GM21447 (cell line): Measurements from ENCODE around the gene SHC3.

ENCODE experiments used
- ATAC-seq: cut with Tn5 transposase; IDR thresholded peaks from one replicate; pipeline ENCODE4 v1.9.1; 2021; ENCODE audit not compliant: unreplicated experiment

SHC3 gene

DNA sequence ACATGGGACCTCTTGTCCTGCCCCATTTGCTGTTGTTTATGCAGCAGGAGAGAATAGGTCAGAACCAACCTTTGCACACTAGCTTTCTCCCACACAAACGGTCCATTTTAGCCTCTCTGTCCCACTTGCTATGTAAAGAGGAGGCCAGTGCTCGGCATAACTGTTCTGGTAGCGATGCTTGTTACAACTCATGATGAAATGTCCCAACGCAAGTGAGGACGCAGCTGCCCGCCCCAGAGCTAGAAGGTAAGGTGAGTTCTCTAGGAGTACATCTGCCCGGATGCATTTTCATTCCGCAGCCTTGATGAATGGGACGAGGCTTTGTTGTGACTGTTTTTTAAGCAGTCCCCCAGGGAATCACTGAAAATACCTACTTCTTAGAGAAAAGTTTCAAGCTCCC is 173.3 kb downstream of the SHC3 start:
- ATAC-seq: no peak

DNA sequence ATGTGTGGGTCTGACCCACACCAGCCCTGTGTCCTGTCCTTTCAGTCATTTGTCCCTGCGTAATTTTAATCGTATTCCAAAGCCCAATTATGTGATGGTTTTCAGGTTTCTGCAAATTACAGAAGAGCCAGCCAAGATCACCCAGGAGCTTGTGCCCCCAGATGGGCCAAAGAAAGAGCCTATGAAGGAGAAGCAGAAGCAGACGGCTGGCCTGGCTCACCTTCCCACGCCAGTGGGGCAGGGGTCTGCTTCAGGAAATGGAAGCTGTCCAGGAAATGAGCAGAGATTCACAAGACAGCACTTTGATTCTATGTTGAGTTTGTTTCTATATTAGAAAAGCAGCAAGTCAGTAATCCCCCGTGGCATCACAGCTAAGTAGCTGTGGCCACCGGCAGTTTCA is 175.6 kb downstream of the SHC3 start:
- ATAC-seq: no peak

DNA sequence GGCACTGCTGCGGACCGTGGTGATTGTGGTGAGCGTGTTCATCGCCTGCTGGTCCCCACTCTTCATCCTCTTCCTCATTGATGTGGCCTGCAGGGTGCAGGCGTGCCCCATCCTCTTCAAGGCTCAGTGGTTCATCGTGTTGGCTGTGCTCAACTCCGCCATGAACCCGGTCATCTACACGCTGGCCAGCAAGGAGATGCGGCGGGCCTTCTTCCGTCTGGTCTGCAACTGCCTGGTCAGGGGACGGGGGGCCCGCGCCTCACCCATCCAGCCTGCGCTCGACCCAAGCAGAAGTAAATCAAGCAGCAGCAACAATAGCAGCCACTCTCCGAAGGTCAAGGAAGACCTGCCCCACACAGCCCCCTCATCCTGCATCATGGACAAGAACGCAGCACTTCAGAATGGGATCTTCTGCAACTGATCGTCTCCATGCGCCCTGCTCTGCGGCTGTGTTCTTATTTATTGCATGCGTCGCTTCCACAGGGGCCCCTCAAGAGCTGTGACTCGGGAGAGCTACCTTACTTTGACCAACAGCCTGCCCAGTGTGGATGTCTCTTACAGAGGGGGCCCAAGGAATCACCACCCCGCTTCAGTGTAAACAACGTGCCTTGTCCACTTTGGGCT is 176.6 kb downstream of the SHC3 start:
- no peak for ATAC-seq

DNA sequence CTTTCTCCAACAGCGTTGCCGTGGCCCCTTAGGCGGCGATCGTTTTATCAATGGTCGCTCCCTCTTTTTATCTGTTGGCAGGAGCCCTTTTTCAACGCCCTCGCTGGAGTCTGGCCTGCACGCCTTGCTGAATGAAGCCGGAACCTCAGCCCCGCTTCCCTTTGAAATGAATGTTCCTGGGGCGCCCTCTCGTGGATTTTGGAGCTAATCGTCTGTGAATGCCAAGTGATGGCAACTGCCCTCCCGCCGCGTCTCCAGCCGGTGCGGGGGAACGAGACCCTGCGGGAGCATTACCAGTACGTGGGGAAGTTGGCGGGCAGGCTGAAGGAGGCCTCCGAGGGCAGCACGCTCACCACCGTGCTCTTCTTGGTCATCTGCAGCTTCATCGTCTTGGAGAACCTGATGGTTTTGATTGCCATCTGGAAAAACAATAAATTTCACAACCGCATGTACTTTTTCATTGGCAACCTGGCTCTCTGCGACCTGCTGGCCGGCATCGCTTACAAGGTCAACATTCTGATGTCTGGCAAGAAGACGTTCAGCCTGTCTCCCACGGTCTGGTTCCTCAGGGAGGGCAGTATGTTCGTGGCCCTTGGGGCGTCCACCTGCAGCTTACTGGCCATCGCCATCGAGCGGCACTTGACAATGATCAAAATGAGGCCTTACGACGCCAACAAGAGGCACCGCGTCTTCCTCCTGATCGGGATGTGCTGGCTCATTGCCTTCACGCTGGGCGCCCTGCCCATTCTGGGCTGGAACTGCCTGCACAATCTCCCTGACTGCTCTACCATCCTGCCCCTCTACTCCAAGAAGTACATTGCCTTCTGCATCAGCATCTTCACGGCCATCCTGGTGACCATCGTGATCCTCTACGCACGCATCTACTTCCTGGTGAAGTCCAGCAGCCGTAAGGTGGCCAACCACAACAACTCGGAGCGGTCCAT is 177.4 kb downstream of the SHC3 start:
- ATAC-seq: no peak

DNA sequence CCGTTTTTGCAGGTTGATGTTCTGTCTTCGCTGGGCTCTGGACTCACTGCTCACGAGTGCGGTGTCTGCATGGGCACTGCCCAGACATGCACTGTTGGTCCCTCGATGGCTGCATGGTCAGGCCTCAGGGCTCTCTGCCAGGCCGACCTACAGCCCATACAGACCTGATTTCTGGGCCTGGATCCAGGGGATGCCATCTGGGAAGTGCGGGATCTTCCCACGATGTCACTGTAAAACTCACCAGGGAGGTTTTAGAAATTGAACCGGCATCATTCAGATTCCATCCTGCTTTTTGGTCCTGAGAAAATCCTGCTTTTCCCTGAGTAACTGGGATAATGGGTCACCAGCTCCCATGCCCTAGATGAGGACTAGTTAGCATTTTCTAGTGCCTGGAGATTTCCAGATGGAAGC is 178.2 kb downstream of the SHC3 start:
- ATAC-seq: no peak

DNA sequence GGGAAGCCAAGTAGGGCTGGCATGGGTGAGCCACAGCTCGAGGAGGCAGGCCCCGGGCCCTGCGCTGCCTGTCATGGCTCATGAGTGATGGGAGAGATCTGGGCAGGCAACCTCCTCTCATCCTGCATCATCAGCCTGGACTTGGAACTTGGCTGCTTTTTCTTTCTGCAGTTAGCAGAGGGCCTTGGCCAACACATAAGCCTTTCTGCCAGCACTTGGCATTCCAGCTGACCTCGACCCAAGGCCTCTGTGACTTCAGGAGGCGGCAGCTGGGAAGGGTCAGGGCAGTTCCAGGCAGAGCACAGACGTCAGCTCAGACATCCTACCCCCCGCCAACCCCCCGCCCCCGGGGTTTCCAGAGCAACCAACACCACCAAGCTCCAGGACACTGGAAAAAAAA is 179.7 kb downstream of the SHC3 start:
- ATAC-seq: no peak

DNA sequence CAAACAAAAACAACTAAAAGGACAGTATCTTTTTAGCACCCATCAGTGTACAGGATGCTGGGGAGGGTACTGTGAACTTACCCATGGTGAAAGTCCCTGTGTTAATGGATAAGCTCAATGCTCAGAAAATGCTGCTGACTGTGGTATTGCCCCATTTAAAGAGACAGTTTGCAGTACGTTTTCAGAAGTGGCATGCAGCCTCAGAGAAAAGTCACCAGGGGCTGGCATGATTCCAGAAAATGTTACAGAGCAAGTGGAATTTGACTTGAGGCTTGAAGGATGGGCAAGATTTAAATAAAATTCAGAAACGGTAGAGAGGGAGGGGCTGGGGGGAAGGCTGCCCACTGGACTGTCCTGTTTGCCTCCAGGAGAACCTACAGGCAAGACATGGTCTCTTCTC is 180.1 kb downstream of the SHC3 start:
- no peak for ATAC-seq

DNA sequence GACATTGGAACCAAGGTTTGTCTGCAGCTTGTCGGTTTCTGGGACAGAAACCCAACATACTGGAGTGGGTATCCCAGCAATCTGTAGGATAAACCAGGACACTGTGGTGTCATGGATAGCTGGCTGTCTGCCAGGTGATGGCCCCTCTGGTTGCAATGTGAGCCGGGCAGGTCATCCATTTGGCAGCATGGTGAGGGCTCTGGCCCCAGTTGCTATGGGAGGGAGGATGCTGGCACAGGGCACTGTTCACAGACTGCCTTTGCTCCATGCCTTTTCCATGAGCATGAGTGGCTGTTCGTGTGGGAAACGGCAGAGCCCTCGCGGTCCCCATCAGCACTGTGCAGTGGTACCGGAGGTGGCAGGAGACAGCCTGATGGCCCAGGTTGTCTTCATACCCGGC is 181.0 kb downstream of the SHC3 start:
- no peak for ATAC-seq

DNA sequence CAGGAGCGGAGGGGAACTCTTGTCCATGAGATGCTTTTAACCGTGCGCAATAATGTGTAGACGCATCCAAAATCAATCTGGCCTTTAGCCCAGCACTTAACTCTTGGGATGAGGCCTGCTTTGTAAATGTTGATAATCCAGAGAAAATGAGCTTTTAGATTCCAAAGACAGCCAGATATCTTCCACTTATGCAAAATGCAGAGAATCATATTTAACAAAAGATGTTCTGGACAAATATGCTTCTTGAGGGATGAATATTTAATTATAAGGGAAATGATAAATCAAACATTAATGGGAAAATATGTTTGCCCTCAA is 181.7 kb downstream of the SHC3 start:
- ATAC-seq: no peak

DNA sequence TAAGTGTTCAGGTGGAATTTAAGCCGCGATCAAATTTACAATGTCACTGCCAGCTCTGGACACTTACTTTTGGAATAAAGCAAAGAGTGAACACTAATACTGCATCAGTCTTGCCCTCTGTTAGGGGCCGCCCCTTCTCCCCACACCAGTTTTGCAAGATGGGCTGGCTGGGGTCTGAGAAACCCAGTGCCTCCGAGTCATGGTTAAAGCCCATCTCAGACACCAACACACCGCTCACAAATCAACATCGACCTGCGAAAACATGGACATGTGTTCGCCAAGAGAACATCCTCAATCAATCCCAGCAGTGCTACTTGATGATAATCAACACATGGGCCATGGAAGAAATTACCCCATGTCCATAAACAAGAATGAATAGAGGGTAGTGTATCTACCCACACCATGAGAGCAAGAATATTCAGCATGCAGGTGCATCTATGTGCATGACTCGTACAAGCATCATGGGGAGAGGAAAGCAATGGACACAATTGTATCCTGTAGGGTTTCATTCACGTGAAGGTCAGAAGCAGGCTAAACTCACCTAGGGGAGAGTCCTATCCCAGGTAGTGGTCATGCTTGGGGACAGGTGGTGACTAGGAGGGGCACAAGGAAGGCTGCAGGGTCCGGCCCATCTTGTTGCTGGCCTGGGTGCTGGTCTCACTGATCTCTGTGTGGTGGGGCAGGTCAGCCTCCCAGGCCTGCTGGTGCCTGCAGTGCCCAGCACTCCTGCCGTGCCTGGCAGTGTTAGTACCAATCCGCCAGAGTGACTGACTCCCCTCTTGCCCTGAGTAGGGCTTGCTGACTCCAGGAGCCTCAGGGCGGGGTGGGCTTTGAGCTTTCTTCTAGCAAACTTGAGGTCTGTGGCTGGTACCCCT is 182.3 kb downstream of the SHC3 start:
- ATAC-seq: no peak

DNA sequence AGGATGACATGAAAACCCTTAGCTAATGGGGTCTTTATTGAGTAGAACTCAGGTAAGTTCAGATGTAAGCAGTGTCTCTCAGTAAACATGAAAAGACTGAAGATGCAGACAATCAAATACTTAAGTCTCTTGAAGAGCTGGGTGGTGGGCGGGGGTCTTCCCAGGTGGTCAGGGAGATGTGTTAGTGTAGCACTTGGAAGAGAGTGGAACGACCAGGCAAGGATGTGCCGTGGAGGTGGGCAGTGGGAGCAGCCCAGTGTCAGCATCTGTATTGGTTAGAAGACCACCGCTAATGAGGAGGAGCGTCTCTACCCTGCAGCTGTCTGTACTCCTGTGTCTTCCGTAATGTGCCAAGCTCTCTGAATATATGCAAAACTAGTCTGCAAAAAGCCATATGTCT is 183.0 kb downstream of the SHC3 start:
- ATAC-seq: no peak

DNA sequence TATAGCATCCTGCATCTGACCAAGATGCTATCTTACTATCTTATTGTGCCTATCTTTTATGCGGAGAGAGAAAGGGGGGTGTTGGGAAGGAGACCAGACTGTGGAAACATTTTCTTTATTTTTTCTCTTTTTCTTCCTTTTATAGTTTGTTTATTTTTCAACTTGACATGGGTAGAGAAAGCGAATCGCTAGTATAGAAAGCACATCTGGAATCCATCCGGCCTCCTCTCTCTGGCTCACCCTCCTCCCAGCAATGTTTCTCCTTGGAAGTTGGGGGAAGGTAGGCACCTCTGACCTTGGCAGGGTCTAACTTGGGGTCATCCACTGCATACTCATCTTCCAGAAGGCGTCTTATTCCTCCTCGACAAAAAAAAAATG is 183.4 kb downstream of the SHC3 start:
- no peak for ATAC-seq

DNA sequence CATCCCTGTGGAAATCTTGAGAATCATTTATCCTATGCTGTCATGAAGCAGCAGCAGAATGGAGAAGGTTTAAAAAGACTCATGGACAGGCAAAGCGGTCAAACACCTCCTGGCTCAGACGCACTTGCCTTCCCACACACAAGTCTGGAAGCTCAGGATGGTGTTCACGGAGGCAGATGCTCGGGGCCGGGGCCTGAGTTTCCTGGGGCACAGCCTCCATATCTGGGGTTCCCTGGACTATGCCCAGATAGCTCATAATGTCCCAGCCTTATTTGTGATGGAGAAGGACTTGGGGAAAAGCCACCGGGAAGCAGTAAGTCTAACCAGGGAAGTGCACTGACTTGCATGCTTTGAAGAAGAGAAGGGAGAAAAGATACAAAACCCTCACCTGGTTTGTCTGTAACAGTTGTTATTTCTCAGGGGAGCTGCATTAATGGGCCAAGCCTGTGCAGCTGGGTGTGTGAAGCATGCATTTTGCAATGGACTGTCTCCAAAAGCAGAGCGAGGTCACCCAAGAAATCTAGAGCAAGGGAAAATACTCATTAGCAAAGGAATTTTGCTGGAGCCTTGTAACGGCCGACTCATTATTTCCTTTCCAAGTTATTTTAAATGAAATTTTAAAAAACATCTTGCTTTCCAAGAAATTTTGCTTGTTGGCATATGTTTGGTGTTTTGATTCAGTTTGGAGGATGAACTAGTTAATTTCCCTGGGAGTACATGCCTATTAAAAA is 184.0 kb downstream of the SHC3 start:
- no peak for ATAC-seq

DNA sequence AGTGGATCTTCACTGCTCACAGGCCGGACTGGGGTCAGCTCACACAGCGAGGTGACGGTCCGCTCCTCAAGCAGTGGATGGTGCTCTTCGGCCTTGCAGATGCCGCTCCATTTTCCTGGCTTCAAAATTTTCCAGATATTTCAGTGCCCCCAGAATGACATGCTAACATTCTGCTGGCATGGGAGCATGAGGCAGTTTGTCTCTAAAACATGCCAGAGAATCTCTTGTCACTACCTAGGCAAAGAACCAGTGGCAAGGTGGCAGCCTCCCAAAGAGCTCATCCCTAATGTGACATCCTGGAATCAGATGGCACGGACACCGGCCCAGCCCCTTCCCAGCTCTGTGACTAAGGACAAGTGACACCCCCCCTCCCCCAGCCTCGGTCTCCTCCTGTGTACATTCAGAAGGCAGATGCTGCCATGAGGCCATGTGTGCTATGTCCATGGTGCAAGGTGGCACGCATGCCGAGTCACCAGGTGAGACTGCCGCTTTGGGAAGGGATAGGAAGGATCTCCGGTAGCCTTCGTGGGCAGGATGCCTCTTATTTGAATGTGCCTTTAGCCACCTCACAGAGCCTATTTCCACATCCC is 184.7 kb downstream of the SHC3 start:
- no peak for ATAC-seq

DNA sequence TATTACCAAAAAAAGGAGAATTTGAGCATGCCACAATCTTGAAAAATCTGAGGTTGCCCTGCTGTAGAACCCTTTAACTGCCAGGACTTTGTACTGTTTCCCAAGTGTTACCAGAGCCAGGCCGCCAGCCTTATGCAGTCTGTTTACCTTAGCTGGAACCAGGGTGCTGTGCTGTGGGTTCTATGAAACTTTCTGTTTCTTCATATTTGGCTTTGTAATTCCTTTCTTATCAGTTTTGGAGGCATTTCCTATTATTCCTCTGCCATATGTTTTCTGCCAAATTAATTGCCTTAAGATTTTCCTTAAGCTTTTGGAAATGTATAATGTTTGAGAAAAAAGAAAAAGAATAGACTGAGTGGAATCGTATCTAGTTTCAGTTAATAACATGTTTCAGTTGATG is 185.3 kb downstream of the SHC3 start:
- ATAC-seq: no peak

DNA sequence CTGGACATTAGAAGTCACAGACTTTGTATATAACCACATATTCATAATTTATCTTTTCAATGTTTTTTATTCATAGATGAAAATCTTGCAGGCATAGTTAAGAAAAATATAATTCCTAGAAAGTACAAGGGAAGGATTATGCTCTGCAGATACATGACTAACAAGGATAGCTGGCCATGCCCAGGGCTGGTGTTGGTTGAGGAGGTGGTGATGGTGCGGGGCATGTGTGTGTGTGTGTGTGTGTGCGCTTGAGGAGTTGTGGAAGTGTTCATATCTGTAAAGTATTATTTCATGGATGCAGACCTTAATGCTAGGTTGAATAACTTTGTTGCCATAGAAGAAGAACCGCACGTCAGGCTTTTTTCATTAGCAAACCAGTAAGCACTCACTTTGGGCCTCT is 186.1 kb downstream of the SHC3 start:
- ATAC-seq: no peak

DNA sequence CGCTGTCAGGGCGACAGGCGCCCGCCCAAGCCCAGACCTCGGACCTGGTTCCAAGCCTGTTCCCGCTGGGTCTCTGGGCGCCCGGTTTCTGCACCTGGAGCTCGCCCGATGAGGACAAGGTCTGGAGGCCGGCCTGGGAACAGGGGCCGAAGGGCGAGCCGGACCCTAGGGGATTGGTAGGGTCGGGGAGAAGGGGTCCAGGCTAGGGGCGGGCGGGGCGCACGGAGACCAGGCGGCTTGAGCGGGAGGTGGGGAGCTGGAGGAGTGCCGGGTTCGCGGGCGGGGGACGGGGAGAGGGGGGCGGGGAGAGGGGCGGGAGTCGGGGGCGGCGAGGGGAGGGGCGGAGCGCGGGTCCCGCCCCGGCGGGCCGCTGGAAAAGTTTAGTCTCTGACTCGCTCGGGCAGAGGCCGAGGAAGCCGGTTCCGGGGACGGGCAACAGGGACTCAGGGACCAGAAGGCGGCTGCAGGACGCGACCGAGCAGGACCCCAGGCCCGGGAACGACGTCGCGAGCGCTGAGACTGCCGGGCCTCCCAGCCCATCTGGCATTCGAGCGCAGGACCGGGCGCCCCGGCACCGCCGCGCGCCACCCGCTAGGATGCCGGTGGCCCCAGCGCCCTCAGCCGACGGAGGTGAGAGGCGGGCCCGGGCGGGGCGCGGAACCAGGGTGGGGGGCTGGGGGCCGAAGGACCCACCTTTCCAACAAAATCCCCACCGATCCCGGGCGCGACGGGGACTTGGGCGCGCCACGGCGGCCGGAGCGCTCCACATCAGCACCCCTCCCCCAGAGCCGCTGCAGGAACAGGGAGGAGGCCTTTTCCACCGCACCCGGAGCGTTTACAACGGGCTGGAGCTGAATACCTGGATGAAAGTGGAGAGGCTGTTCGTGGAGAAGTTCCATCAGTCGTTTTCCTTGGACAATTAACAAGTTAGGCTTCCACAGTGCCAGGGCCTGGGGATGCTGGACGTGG is 187.3 kb downstream of the SHC3 start, which contains the start of gene S1PR3:
Gene S1PR3 (plus strand): TSS at position 403 of the 969 bp plus-strand sequence. CDS start 9,733 bp downstream, outside the sequence.
- ATAC-seq: no peak

DNA sequence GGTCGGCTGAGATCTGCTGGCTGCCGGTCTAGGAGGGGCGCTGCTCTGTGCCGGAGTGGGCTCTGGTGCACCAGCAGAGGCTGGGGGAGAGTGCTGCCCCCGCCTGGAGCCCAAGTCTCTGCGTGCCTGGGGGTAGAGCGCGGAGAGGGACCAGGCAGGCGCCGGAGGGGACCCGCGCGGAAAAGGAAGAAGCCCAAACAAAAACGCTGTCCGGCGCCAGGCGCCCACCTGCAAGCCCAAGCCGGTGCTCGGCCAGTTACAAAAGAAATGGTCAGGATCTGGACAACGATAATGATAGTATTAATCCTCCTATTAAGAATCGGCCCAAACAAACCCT is 187.9 kb downstream of the SHC3 start:
- ATAC-seq: no peak

DNA sequence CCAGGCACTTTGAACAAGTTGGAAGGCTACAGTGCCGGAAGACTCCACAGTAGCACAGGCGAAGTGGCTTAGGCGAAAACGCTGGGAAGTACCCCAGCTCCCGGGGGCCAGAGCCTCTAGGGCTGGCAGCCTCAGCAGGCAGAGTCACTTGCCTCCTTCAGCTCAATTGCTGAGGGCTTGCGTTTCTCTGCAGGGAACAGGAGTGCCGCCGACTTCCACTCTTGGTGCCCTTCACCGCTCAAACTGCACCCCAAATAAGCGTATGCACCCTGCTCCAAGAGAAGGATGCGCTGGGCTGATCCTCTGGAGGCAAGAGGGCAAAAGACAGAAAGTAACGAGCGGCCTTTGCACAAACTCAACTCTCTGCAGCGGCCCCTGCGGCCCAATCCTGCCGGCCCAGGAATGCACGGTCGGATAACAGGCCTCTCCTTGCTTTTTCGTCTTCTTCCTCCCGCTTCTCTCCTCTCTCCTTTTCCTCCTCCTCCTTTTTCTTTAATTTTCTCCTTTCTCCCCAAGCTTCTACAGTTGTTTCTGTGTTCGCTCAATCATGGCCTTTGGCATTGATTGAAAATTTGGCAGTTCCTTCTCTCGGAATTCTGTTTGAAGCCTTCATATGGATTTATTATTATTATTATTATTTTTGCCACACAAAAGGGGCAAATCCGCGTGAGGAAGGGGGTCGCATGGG is 188.4 kb downstream of the SHC3 start:
- no peak for ATAC-seq
